Measurements from ENCODE around the gene PHAF1. TPM values are rescaled to one million over a fixed set of nuclear protein-coding genes. Genes with fewer than 3 reads are reported as not detected.
A peak's percentile ranks its signal among the peaks of the same experiment; 100 is the strongest.

The PHAF1 gene
- total RNA-seq, 2 experiments from 2014 or later = 11.3 to 14.0 TPM

DNA sequence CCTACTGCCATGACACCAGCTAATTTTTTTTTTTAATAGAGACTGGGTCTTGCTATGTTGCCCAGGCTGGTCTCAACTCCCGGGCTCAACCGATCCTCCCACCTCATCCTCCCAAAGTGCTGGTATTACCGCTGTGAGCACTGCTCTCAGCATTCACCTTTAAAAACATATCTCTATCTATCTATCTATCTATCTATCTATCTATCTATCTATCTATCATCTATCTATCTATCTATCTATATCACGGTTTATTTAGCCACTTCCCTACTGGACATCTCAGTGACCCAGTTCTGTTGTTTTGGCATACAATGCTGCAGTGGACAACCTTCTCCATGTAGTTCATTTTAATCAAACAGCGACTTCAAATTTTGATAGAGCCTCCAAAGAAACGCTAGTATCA is 1.3 kb upstream of the PHAF1 start:
- CTCF ChIA-PET = interaction anchor here (0.9 to 2.2 kb wide), 3 partner anchors 47 to 133 kb away, joined by 3 to 5 read pairs (median 4); no protein-coding TSS in a partner anchor
- POLR2A ChIA-PET = interaction anchor here (1.6 kb wide), 1 partner anchor 76 kb away, joined by 4 read pairs; no protein-coding TSS in a partner anchor
- DNase-seq = no peak
- no peaks in the 10 kb centered on the region for H3K9me3 Mint-ChIP-seq
- H3K36me3 Mint-ChIP-seq (ENCODE audit: low read depth) = peaks cover 6% of the 10 kb centered on the region
- no peaks in the 10 kb centered on the region for H3K27me3 Mint-ChIP-seq
- peaks cover 22% of the 10 kb centered on the region for H3K4me1 Mint-ChIP-seq (ENCODE audit: low read depth)
- no peak overlapping the region for H3K4me3 Mint-ChIP-seq
- no peak for ATAC-seq
- no peak for TF ChIP-seq CTCF (IDR thresholded peaks at IDR 0.05)
- intact Hi-C loops (cut with micrococcal nuclease) = no loop called here
- H3K27ac Mint-ChIP-seq = no peak overlapping the region

- DNase-seq = no peak
- H3K27me3 Mint-ChIP-seq = no peaks in the 10 kb centered on the region
- peaks cover 22% of the 10 kb centered on the region for H3K4me1 Mint-ChIP-seq (ENCODE audit: low read depth)
- ATAC-seq = no peak
- no peak for TF ChIP-seq CTCF (IDR thresholded peaks at IDR 0.05)
- peaks cover 6% of the 10 kb centered on the region for H3K36me3 Mint-ChIP-seq (ENCODE audit: low read depth)
- ChIA-PET POLR2A (interaction anchor here (1.6 kb wide), 1 partner anchor 76 kb away, joined by 4 read pairs; no protein-coding TSS in a partner anchor), CTCF (interaction anchor here (1.5 to 2.2 kb wide), 3 partner anchors 46 to 91 kb away, joined by 4 to 8 read pairs (median 5); no protein-coding TSS in a partner anchor)
- H3K27ac Mint-ChIP-seq = peak overlapping the region; percentile 85
- intact Hi-C loops (cut with micrococcal nuclease) = no loop called here
- no peaks in the 10 kb centered on the region for H3K9me3 Mint-ChIP-seq
- H3K4me3 Mint-ChIP-seq = peak overlapping the region; percentile 95
These were observed 772 bp upstream of the PHAF1 start for GRCh38 chr16:67108931-67109406.

DNA sequence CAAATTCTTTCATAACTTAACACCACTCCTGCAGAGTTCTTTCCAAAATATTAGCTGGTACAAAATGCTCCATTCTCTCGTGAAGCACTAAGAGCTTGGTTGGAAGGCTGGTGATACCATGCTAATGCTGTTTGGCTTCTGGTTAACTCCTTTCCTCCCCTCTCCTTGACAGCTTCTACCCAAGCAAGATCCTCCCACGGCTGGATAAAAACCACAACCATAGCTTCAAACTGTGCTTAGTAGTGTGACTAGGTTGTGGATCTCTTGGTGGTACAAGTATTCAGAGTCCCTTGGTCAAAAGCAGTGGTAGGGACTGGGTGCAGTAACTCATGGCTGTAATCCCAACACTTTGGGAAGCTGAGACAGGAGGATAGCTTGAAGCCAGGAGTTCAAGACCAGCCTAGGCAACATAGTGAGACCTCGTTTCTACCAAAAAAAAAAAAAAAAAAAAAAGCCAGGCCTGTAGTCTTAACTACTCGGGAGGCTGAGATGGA is 2.3 kb downstream of the PHAF1 start:
- intact Hi-C loops (cut with micrococcal nuclease) = loop anchor here (5.0 kb wide), 1 partner anchor 95 kb away; no protein-coding TSS in a partner anchor

DNA sequence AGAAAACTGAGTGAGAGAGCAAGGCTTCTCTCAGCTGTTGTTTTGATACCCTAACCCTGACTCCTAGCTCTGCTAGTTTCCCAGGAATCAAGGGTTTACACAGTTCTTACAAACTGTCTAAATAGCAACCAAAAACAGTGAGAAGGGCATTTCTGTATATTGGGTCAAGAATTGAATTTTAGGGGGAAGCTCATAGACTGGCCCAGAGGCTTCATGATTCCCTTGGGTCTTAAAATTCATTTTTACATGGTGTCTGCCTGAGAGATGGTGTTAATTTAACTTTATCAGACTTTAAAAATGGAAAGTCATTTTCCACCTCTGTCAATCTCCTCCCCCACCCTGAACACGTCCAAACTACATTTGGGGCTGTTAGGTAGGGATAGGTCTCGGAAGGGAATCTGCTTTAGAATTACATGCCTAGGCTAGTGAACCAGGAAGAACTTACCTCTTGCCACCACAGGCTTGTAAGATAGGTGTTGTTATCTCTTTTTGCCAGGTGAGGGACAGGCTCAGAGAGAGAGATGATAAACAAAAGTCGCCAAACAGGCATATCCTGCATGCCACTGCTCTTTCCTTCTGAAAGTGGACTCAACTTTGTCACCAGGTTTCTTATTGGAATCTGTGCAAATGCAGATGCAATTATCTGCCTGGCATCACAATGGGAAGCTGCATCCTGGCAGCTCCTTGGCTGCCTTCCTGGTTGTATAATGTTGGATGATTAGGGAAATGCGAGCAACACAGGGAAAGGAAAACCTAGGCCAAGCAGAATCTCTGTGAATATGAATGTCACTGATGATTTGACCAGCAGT is 3.1 kb downstream of the PHAF1 start:
- Mint-ChIP-seq H3K36me3 (ENCODE audit: low read depth) (peaks cover 6% of the 10 kb centered on the region), H3K4me1 (ENCODE audit: low read depth) (peaks cover 32% of the 10 kb centered on the region), H3K27me3 (no peaks in the 10 kb centered on the region), H3K4me3 (no peak overlapping the region), H3K9me3 (no peaks in the 10 kb centered on the region), H3K27ac (peak overlapping the region; percentile 10)
- intact Hi-C loops (cut with micrococcal nuclease) = loop anchor here (5.0 kb wide), 1 partner anchor 95 kb away; no protein-coding TSS in a partner anchor
- ATAC-seq (no peak), DNase-seq (no peak)
- CTCF ChIA-PET = interaction anchor here (0.7 to 2.2 kb wide), 4 partner anchors 13 to 95 kb away, joined by 3 to 12 read pairs (median 4); no protein-coding TSS in a partner anchor
- POLR2A ChIA-PET = interaction anchor here (0.6 to 0.7 kb wide), 2 partner anchors 21 to 70 kb away, joined by 3 read pairs; no protein-coding TSS in a partner anchor
- TF ChIP-seq CTCF (IDR thresholded peaks at IDR 0.05) = no peak

More for the DNA sequence above, 2.3 kb downstream of the PHAF1 start:
- H3K36me3 Mint-ChIP-seq (ENCODE audit: low read depth) = peaks cover 6% of the 10 kb centered on the region
- H3K4me1 Mint-ChIP-seq (ENCODE audit: low read depth) = peaks cover 32% of the 10 kb centered on the region
- no peak overlapping the region for H3K27ac Mint-ChIP-seq
- ChIA-PET POLR2A (interaction anchor here (0.7 to 1.1 kb wide), 2 partner anchors 37 to 69 kb away, joined by 3 read pairs; no protein-coding TSS in a partner anchor), CTCF (interaction anchor here (0.6 to 2.2 kb wide), 5 partner anchors 11 to 94 kb away, joined by 3 to 12 read pairs (median 3); no protein-coding TSS in a partner anchor)
- no peak for ATAC-seq
- H3K9me3 Mint-ChIP-seq = no peaks in the 10 kb centered on the region
- TF ChIP-seq CTCF (IDR thresholded peaks at IDR 0.05) = no peak
- DNase-seq = no peak
- no peaks in the 10 kb centered on the region for H3K27me3 Mint-ChIP-seq
- H3K4me3 Mint-ChIP-seq = no peak overlapping the region
